HG03565 (cell line): ENCODE data around the gene LIME1.

ENCODE experiments used
- ATAC-seq: cut with Tn5 transposase; IDR thresholded peaks from one replicate; pipeline ENCODE4 v1.9.1; 2021; ENCODE audit warnings: mild to moderate bottlenecking, moderate library complexity; ENCODE audit not compliant: unreplicated experiment

The LIME1 gene

DNA sequence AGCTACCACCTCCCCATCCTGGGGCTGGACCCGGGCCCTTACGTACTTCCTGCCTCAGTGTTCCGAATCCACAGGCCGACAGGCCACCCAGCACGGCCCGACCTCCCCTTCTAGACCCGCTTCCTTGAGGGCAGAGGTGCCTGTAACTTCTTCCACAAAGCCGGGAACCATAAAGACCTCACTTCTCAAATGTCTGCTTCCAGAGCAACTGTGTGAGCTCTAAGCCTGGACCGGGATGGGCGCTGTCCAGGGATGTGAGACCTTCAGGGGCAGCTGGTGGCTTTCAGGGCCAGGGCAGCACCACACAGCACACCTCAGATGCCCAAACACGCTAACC lies 12.4 kb downstream of the LIME1 start:
- no peak for ATAC-seq

DNA sequence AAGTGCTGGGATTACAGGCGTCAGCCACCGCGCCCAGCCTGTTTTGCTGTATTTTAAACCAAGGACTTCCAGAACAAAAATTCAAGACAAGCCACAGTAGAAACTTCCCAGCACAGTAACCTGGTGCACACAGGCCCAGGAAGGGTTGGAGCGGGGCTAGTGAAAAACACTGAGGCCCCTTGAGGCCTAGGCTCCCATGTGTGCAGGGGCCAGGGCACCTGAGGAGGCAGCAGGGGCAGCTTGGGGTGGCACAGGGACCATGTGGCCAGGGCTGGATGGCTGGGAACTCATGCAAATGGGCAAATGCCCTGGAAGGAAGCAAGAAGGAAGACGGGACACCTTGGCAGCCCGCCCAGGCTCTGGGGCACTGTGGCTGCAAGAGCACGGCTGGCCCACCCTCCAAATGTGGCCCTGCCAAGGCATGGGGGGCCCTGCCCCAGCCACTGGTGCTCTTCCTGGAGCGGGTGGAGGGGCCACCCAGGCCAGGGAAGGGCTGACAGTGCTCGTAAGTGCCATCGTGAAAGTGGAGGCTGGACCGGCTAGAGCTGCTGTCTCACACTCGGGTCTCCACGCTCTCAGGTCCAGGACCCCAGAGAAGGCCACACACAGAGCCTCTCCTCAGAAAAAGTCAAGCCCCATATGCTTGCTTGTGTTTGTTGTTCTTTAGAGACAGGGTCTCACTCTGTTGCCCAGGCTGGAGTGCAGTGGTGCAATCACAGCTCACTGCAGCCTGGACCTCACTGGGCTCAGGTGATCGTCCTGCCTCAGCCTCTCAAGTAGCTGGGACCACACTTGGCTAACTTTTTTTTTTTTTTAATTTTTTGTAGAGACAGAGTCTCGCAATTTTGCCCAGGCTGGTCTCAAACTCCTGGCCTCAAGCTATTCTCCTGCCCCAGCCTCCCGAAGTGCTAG lies 13.4 kb downstream of the LIME1 start:
- ATAC-seq: no peak

DNA sequence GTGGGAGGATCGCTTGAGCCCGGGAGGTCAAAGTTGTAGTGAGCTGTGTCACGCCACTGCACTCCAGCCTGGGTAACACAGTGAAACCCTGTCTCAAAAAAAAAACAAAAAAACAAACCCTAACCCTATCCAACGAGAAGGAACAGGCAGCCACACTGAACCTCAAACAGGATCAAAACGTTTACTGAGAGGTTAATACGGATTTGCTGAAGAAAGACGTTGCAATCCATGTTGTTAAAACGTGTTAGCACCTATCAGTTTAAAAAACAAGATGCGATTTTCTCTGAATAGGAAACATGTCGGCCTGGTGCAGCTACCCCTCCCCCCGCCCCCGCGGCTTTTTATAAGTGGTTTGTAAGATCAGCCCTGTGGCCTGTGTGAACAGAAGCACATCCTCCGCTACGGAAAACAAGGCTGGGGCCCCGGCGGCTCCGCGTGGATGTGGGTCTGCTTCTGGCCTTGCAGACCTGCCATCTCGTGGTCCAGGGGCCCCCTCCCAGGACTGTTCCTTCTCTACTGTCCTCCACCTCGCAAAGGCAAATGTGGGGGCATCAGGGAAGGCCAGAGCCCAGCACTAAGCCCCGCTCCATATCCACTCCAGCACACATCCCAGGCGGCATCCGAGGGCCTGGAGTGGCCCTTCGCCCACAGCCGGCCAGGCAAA lies 14.5 kb downstream of the LIME1 start:
- ATAC-seq: no peak

DNA sequence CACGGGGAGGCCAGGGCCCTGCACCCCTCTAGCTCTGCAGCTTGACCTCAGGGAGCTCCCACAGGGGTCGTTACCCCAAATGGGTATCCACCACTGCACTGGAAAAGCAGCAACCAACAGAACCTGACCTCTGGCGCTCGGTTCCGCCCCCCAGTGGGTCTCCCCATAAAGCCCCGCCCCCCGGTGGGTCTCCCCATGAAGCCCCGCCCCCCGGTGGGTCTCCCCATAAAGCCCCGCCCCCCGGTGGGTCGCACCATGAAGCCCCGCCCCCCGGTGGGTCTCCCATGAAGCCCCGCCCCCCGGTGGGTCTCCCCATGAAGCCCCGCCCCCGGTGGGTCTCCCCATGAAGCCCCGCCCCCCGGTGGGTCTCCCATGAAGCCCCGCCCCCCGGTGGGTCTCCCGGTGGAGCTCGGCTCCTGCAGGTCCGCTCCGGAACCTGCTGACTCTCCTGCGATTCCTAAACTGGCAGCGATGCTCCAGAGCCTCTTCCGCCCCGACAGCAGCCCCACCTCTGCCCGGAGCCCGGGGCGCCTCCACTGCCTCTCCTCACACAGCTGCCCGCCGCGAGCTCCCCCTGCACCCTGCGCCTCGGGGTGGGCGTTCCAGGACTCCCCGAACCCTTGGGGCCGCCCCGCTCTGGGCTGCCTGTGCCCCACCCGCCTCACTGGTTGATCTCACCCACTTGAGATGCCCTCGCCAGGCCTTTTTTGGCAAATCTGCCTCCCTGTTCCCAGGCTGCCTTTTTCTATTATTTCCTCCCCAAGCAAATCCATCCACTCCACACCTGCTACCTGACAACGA lies 15.2 kb downstream of the LIME1 start:
- ATAC-seq: no peak

DNA sequence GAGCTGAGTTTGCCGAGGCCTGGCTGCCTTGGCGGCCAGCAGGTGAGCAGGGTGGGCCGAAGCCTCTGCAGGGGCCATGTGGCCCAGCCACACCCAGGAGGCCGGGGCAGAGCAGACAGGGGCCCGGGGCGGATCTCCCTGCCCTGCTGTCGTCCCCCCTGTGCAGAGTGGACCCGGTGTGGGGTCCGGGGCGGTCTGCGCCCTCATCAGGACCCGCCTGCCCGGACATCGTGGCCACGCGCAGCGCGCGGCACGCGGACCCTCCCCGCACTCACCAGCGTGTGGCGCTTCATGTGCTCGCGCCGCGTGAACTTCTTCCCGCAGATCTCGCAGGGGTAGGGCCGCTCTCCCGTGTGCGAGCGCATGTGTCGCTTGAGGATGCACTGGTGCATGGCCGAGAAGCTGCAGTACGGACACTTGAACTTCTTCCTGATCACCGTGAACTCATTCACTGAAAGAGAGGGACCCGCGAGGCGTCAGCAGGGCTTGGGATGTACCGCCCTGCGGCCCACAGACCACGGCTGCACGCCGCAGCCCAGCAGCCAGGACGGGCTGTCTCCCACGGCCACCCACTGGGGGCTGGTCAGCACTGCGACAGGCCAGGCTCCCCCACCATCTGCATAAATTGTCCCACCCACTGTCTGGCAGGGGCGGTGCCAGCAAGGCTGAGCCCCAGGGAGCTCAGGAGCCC lies 16.1 kb downstream of the LIME1 start:
- no peak for ATAC-seq

- ATAC-seq: no peak
Measured at GRCh38 chr20:63753381-63753780, 16.9 kb downstream of the LIME1 start.

DNA sequence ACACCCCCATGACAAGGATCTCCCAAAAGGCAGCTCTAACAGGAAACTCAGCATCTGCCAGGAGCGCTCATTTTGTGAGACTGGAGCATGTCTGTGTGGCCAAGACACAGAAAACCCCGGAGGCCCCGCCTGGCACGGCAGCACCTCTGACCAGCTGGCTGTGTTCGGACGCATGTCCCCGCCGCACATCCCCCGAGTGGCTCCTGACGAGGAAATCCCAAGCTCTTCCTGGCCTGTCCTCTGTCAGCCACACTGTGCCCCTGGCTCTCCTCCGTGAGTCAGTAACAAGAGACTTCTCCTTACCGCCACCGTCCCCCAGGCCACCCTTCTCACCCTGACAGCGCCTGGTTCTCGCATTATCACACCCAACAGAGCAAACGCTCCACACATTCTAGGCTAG lies 17.5 kb downstream of the LIME1 start:
- no peak for ATAC-seq

GRCh38 chr20:63755933-63756647 lies 19.6 kb downstream of the LIME1 start:
- ATAC-seq: no peak

GRCh38 chr20:63756648-63756991 lies 20.2 kb downstream of the LIME1 start:
- no peak for ATAC-seq

- ATAC-seq: no peak
Measured at GRCh38 chr20:63758152-63758551, 21.7 kb downstream of the LIME1 start.

DNA sequence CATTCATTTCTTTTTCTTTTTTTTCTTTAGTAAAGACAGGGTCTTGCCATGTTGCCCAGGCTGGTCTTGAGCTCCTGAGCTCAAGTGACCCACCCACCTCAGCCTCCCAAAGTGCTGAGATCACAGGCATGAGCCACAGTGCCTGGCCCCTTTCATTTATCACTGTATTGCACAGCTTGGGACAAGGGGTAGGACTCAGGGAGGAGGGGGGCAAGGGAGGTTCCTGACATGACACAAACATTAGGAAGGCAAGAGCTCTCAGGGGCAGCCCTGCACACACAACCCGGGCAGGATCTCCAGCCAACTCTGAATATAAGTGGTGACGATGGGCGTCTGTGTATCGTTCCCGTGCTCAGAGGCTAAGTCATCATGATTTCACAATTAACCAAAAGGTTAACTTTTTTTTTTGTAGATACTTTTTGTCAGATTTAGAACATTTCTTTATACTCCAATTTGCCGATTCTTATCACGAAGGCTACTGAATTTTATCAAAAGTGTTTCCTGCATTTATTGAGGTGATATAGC lies 23.0 kb downstream of the LIME1 start:
- no peak for ATAC-seq

DNA sequence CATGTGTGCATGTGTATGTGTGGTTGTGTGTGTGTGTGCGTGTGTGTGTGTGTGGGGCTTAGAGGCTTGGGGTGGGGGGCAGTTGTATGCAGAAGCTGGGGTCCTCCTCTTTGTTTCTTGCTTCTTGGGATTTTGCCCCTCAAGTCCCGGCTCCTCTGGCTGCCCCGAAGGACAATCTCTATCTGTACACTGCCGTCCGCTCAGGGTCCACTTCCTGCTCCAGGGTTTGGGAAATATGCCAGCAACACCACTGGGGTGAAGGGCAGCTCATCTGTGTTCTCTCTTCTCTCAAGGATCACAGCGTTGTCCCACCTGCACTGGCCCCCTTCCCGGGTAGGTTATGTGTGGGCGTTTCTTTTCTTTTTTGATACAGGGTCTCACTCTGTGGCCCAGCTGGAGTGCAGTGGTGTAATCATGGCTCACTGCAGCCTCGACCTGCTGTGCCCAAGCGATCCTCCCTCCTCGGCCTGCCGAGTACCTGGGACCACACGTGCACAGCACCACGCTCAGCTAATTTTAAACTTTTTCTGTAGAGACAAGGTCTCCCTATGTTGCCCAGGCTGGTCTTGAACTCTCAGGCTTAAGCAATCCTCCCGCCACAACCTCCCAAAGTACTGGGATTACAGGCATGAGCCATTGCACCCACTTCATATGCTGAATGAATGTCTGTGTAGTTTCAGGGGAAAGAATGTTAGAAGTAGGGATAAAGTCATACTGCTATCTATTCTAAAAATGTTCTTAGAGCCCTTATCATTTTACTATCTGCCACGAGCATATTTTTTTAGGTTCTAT lies 28.8 kb downstream of the LIME1 start:
- ATAC-seq: no peak

DNA sequence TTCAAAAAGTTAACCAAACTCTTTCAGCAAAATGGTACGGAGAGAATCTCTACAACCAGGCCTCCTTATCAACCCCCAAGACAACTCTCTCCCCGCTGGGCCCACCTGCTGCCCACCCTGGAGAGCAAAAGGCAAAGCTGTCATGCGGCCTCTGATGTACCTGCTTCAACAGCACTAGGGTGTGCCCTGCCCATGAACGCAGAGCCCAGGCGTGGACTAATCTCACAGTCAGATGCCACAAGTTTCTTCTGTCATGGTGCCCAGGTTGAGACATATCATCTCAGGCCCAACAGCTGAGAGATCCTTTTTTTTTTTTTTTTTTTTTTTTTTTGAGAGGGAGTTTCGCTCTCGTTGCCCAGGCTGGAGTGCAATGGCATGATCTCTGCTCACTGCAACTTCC lies 29.4 kb downstream of the LIME1 start:
- ATAC-seq: no peak

GRCh38 chr20:63766695-63767426 lies 30.4 kb downstream of the LIME1 start:
- ATAC-seq: no peak

DNA sequence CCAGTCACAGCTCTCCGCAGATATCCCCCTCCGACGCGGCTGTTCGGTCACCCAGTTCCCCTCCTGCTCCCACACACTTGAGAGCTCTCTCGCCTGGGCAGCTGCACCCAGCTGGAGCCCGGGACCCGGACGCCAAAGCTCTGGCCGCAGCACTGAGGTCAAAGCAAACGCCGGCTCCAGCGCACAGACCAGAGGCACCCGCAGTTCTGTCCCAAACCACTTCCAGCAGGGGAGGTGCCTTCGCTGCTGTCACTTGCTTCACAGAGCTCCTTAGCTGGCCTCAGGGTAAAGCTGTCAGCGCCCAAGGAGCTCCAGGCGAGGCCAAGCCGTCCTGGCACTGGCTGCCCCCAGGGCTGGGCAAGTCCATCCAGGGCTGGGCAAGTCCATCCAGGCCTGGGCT lies 31.0 kb downstream of the LIME1 start:
- no peak for ATAC-seq

- ATAC-seq: no peak
Measured at GRCh38 chr20:63767886-63768285, 31.4 kb downstream of the LIME1 start.

DNA sequence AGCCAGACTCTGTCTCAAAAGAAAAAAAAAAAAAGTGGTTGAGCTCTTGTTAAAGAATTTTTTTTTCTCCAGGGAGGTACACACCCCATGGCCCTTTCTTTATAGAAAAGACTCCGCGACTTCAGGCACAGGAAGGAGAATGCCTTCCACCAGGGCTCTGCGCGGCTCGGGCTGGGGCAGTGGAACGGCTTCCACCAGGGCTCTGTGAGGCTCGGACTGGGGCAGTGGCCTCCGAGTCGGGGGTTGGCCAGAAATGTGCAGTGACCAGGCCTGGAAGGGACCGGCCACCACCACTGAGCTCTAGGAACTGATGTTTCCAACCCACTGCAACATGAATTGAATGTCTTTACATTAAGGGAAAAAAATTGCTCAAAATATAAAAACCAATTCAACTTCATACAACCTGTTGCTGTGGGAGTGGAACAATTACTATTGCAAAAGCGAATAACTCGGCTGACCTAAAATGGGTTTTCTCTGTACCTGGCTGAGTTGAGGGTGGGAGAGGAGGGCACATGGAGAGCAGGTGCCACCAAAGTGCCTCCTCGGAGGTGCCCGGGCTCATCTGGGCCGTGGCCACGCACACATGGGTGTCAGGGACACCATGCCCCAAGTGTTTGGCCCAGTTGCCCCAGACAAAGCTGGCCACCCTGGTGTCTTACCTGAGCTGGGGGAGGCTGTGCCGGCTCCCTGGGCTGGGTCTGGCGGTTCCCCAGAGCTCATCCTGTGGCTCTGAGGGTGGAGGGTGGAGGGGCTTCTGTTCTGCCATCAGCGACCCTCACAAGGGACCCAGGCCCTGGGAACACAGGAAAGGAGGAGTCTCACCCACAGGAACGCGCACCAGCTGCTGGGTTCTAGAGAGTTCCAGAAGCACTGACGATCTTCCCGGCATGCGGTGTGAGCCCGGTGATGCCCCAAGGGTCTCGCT lies 32.4 kb downstream of the LIME1 start:
- no peak for ATAC-seq
